AG09309 (cell line): ENCODE results near the gene GNPAT.

Source experiments
- DNase-seq: peaks from one replicate; pipeline ENCODE4 v3.0.0-alpha.2; 2010; ENCODE audit warnings: low read depth
- H3K4me3 ChIP-seq: 2 replicates; pipeline ENCODE4 v1.5.1; 2011; ENCODE audit warnings: mild to moderate bottlenecking, low read depth, low read length, moderate library complexity; ENCODE audit not compliant: control insufficient read depth
- CTCF ChIP-seq: IDR thresholded peaks from 2 replicates; pipeline ENCODE4 v1.5.1; 2011; ENCODE audit warnings: mild to moderate bottlenecking, low read depth, low read length, inconsistent platforms; ENCODE audit not compliant: insufficient read depth, control insufficient read depth; ENCODE audit errors: missing control alignments

GNPAT gene

DNA sequence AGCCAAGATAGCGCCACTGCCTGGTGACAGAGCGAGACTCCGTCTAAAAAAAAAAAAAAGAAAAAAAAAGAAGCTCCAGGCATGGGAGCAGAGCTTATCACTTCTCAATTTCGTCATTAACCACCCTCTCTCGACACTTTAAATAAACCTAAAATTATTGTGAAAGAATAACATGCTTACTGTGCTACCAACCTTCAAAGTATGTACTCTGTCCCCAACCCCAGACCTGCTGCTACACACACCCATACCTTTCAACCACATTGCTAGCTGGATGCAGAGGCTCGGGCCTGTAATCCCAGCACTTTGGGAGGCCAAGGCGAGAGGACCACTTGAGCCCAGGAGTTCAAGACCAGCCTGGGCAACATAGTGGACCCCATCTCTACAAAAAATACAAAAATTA, 38.7 kb downstream of the GNPAT start:
- DNase-seq: no peak
- no peak overlapping the region for H3K4me3 ChIP-seq
- TF ChIP-seq CTCF: no peak

DNA sequence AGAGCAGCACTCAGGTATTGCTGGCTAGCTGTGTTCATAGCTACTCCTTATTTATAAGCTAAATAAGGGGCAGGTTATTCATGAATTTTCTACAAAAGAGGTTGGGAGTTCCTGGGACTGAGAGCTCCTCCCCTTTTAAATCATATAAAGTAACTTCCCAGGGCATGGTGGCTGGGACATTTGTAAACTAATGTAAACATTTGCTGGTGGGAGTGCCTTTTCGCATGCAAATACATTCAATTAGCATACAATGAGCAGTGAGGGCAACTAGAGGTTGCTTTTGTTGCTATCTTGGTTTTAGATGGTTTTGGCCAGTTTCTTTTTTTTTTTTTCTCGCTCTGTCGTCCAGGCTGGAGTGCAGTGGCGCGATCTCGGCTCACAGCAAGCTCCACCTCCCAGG, 43.4 kb downstream of the GNPAT start:
- no peak for DNase-seq
- no peak overlapping the region for H3K4me3 ChIP-seq
- TF ChIP-seq CTCF: no peak

DNA sequence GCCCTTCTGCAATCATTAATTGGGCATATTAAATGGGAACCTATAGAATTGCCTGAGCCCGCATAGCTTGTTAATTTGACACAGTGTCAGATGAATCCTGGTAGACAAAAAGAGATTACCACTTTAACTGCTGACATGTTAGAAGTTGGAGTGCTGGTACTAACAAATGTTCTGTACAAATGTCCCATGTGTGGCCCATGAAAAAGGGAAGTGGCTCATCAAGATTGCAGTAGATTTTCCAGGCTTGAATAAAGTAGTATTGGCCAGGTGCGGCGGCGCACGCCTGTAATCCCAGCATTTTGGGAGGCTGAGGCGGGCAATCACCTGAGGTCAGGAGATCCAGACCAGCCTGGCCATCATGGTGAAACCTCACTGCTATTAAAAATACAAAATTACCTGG, 45.6 kb downstream of the GNPAT start:
- TF ChIP-seq CTCF: no peak
- H3K4me3 ChIP-seq: no peak overlapping the region
- DNase-seq: no peak

DNA sequence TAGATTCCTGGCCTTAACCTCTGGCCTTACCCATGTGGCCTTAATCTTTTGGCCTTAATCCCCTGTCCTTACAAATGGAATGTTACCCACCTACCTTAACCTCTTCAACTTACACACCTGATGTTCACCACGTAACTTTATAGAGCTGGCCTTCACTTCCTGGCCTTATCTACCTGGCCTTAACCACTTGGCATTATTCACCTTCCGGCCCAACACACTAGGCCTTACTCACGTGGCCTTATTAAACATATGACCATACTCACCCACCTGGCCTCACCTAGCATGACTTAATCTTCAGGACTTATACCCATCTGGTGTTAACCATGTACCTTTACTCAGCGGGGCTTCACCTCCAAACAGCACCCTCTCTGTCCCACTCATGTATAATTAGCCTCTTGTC, 54.9 kb downstream of the GNPAT start:
- DNase-seq: no peak
- no peak for TF ChIP-seq CTCF
- H3K4me3 ChIP-seq: no peak overlapping the region

- DNase-seq: no peak
- H3K4me3 ChIP-seq: no peak overlapping the region
- TF ChIP-seq CTCF: no peak
Observed at GRCh38 chr1:231301990-231302389, 61.0 kb downstream of the GNPAT start.

DNA sequence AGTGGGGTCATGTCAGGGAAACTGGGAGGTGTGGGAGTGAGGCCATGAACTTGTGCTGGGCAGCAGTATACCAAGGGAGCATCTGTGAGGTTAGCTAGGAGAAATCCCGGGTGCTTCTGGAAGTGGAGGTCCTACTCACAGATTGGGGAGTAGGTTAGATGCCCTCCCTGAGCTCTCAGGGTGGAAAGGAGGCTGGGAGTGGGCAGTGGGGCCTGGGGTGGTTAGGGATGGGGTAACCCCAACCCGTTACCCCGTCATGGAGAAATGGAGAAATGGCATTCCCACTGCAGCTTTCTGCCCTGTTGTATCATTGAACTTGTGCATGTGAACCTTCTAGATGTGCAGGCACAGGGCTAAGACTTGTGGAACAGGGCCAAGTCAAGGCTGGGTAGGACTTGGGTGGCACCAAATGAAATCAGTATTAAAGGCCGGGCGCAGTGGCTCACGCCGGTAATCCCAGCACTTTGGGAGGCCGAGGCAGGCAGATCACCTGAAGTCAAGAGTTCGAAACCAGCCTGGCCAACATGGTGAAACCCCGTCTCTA, 69.5 kb downstream of the GNPAT start:
- H3K4me3 ChIP-seq: no peak overlapping the region
- no peak for TF ChIP-seq CTCF
- DNase-seq: no peak
